ENCODE data around the gene MEIS2.

Gene MEIS2

GRCh38 chr15:37017031-37017625 is 83.2 kb downstream of the MEIS2 start:
- Mint-ChIP-seq H3K27ac (no peak overlapping the region), H3K9me3 (no peaks in the 10 kb centered on the region), H3K4me3 (no peak overlapping the region), H3K27me3 (no peaks in the 10 kb centered on the region), H3K4me1 (ENCODE audit: low read depth) (no peaks in the 10 kb centered on the region), H3K36me3 (ENCODE audit: low read depth) (no peaks in the 10 kb centered on the region)
- intact Hi-C loops (cut with micrococcal nuclease), result no loop called here

GRCh38 chr15:37016231-37016630 is 84.1 kb downstream of the MEIS2 start:
- H3K4me1 Mint-ChIP-seq (ENCODE audit: low read depth), result no peaks in the 10 kb centered on the region
- intact Hi-C loops (cut with micrococcal nuclease), result no loop called here
- no peaks in the 10 kb centered on the region for H3K36me3 Mint-ChIP-seq (ENCODE audit: low read depth)
- no peaks in the 10 kb centered on the region for H3K9me3 Mint-ChIP-seq
- H3K27me3 Mint-ChIP-seq, result no peaks in the 10 kb centered on the region
- H3K27ac Mint-ChIP-seq, result no peak overlapping the region
- no peak overlapping the region for H3K4me3 Mint-ChIP-seq

- no peak overlapping the region for H3K27ac Mint-ChIP-seq
- no peaks in the 10 kb centered on the region for H3K36me3 Mint-ChIP-seq (ENCODE audit: low read depth)
- no peaks in the 10 kb centered on the region for H3K27me3 Mint-ChIP-seq
- no peaks in the 10 kb centered on the region for H3K4me1 Mint-ChIP-seq (ENCODE audit: low read depth)
- no peak overlapping the region for H3K4me3 Mint-ChIP-seq
- intact Hi-C loops (cut with micrococcal nuclease), result no loop called here
- H3K9me3 Mint-ChIP-seq, result no peaks in the 10 kb centered on the region
Measured at GRCh38 chr15:37015451-37015850, 84.9 kb downstream of the MEIS2 start.

GRCh38 chr15:37015035-37015434 is 85.3 kb downstream of the MEIS2 start:
- intact Hi-C loops (cut with micrococcal nuclease), result no loop called here
- no peaks in the 10 kb centered on the region for H3K27me3 Mint-ChIP-seq
- no peaks in the 10 kb centered on the region for H3K9me3 Mint-ChIP-seq
- H3K4me3 Mint-ChIP-seq, result no peak overlapping the region
- H3K4me1 Mint-ChIP-seq (ENCODE audit: low read depth), result no peaks in the 10 kb centered on the region
- no peaks in the 10 kb centered on the region for H3K36me3 Mint-ChIP-seq (ENCODE audit: low read depth)
- H3K27ac Mint-ChIP-seq, result no peak overlapping the region

GRCh38 chr15:37014566-37014965 is 85.8 kb downstream of the MEIS2 start:
- no peaks in the 10 kb centered on the region for H3K4me1 Mint-ChIP-seq (ENCODE audit: low read depth)
- H3K4me3 Mint-ChIP-seq, result no peak overlapping the region
- H3K36me3 Mint-ChIP-seq (ENCODE audit: low read depth), result no peaks in the 10 kb centered on the region
- H3K27me3 Mint-ChIP-seq, result no peaks in the 10 kb centered on the region
- H3K9me3 Mint-ChIP-seq, result no peaks in the 10 kb centered on the region
- H3K27ac Mint-ChIP-seq, result no peak overlapping the region
- intact Hi-C loops (cut with micrococcal nuclease), result no loop called here

GRCh38 chr15:37014137-37014536 is 86.2 kb downstream of the MEIS2 start:
- Mint-ChIP-seq H3K36me3 (ENCODE audit: low read depth) (no peaks in the 10 kb centered on the region), H3K4me1 (ENCODE audit: low read depth) (no peaks in the 10 kb centered on the region), H3K9me3 (no peaks in the 10 kb centered on the region), H3K4me3 (no peak overlapping the region), H3K27me3 (no peaks in the 10 kb centered on the region), H3K27ac (no peak overlapping the region)
- intact Hi-C loops (cut with micrococcal nuclease), result no loop called here

GRCh38 chr15:37010595-37010994 is 89.8 kb downstream of the MEIS2 start:
- H3K9me3 Mint-ChIP-seq, result no peaks in the 10 kb centered on the region
- H3K27me3 Mint-ChIP-seq, result no peaks in the 10 kb centered on the region
- H3K27ac Mint-ChIP-seq, result no peak overlapping the region
- no peaks in the 10 kb centered on the region for H3K36me3 Mint-ChIP-seq (ENCODE audit: low read depth)
- H3K4me3 Mint-ChIP-seq, result no peak overlapping the region
- H3K4me1 Mint-ChIP-seq (ENCODE audit: low read depth), result no peaks in the 10 kb centered on the region
- intact Hi-C loops (cut with micrococcal nuclease), result no loop called here

GRCh38 chr15:37009288-37009687 is 91.1 kb downstream of the MEIS2 start:
- Mint-ChIP-seq H3K9me3 (no peaks in the 10 kb centered on the region), H3K27ac (no peak overlapping the region), H3K27me3 (no peaks in the 10 kb centered on the region), H3K4me1 (ENCODE audit: low read depth) (no peaks in the 10 kb centered on the region), H3K4me3 (no peak overlapping the region), H3K36me3 (ENCODE audit: low read depth) (no peaks in the 10 kb centered on the region)
- intact Hi-C loops (cut with micrococcal nuclease), result no loop called here

GRCh38 chr15:37008205-37008604 is 92.1 kb downstream of the MEIS2 start:
- Mint-ChIP-seq H3K36me3 (ENCODE audit: low read depth) (no peaks in the 10 kb centered on the region), H3K27me3 (no peaks in the 10 kb centered on the region), H3K4me1 (ENCODE audit: low read depth) (no peaks in the 10 kb centered on the region), H3K9me3 (no peaks in the 10 kb centered on the region), H3K27ac (no peak overlapping the region), H3K4me3 (no peak overlapping the region)
- intact Hi-C loops (cut with micrococcal nuclease), result no loop called here

- H3K36me3 Mint-ChIP-seq (ENCODE audit: low read depth), result no peaks in the 10 kb centered on the region
- H3K4me3 Mint-ChIP-seq, result no peak overlapping the region
- intact Hi-C loops (cut with micrococcal nuclease), result no loop called here
- no peaks in the 10 kb centered on the region for H3K27me3 Mint-ChIP-seq
- no peaks in the 10 kb centered on the region for H3K4me1 Mint-ChIP-seq (ENCODE audit: low read depth)
- H3K9me3 Mint-ChIP-seq, result no peaks in the 10 kb centered on the region
- H3K27ac Mint-ChIP-seq, result no peak overlapping the region
Measured at GRCh38 chr15:37007301-37007700, 93.0 kb downstream of the MEIS2 start.

GRCh38 chr15:37004981-37005735 is 95.2 kb downstream of the MEIS2 start:
- Mint-ChIP-seq H3K36me3 (ENCODE audit: low read depth) (no peaks in the 10 kb centered on the region), H3K4me1 (ENCODE audit: low read depth) (no peaks in the 10 kb centered on the region), H3K27ac (no peak overlapping the region), H3K9me3 (peaks cover 17% of the 10 kb centered on the region), H3K27me3 (no peaks in the 10 kb centered on the region), H3K4me3 (no peak overlapping the region)
- intact Hi-C loops (cut with micrococcal nuclease), result no loop called here

- Mint-ChIP-seq H3K36me3 (ENCODE audit: low read depth) (no peaks in the 10 kb centered on the region), H3K4me3 (no peak overlapping the region), H3K27me3 (no peaks in the 10 kb centered on the region), H3K27ac (no peak overlapping the region), H3K4me1 (ENCODE audit: low read depth) (no peaks in the 10 kb centered on the region), H3K9me3 (peaks cover 20% of the 10 kb centered on the region)
- intact Hi-C loops (cut with micrococcal nuclease), result no loop called here
Measured at GRCh38 chr15:37004373-37004869, 95.9 kb downstream of the MEIS2 start.

- Mint-ChIP-seq H3K27me3 (no peaks in the 10 kb centered on the region), H3K4me3 (no peak overlapping the region), H3K36me3 (ENCODE audit: low read depth) (no peaks in the 10 kb centered on the region), H3K9me3 (peaks cover 34% of the 10 kb centered on the region), H3K27ac (no peak overlapping the region), H3K4me1 (ENCODE audit: low read depth) (no peaks in the 10 kb centered on the region)
- intact Hi-C loops (cut with micrococcal nuclease), result no loop called here
Measured at GRCh38 chr15:37002041-37002672, 98.2 kb downstream of the MEIS2 start.

- no peak overlapping the region for H3K27ac Mint-ChIP-seq
- peaks cover 34% of the 10 kb centered on the region for H3K9me3 Mint-ChIP-seq
- intact Hi-C loops (cut with micrococcal nuclease), result no loop called here
- no peaks in the 10 kb centered on the region for H3K36me3 Mint-ChIP-seq (ENCODE audit: low read depth)
- no peaks in the 10 kb centered on the region for H3K27me3 Mint-ChIP-seq
- no peak overlapping the region for H3K4me3 Mint-ChIP-seq
- H3K4me1 Mint-ChIP-seq (ENCODE audit: low read depth), result no peaks in the 10 kb centered on the region
Measured at GRCh38 chr15:37001417-37001816, 98.9 kb downstream of the MEIS2 start.

Measured in dendritic cell treated with granulocyte-macrophage colony-stimulating factor and Interleukin-4, amounts not matched to agents 40 ng/mL and 50 ng/mL, for 4 days (primary cell).